Natural killer cell (primary cell): Measurements from ENCODE around the gene DNAH2. TPM values are rescaled to one million over a fixed set of nuclear protein-coding genes. Genes with fewer than 3 reads are reported as not detected.

ENCODE experiments used
- ATAC-seq, 3 donors: fragments of 150-1000 bp in 2 of 3; fragments of 200-7000 bp in 1 of 3; cut with Tn5 transposase; 1 replicate in 1 of 3; 2 replicates in 2 of 3; pipeline ENCODE4 v1.10.0; 2021; ENCODE audit warnings: mild to moderate bottlenecking in 2 of 3, moderate library complexity in 2 of 3
- DNase-seq, 2 donors: peaks; one replicate each; pipeline versions ENCODE4 v3.0.0 to v3.0.0-alpha.2; 2013 to 2021; ENCODE audit warnings: mixed read lengths in 1 of 2
- H3K27ac ChIP-seq: one replicate; pipeline ENCODE4 v1.5.1; 2013; ENCODE audit warnings: mild to moderate bottlenecking, low read length
- H3K27me3 ChIP-seq: one replicate; pipeline ENCODE4 v1.6.1; 2013; ENCODE audit warnings: low read length; ENCODE audit not compliant: control insufficient read depth, insufficient read depth
- H3K36me3 ChIP-seq: one replicate; pipeline ENCODE4 v1.6.1; 2013; ENCODE audit warnings: low read length; ENCODE audit not compliant: control insufficient read depth, insufficient read depth
- H3K4me1 ChIP-seq: one replicate; pipeline ENCODE4 v1.6.1; 2013; ENCODE audit warnings: low read length; ENCODE audit not compliant: control insufficient read depth, insufficient read depth
- H3K4me3 ChIP-seq: one replicate; pipeline ENCODE4 v1.5.1; 2013; ENCODE audit warnings: low read length
- H3K9me3 ChIP-seq: one replicate; pipeline ENCODE4 v1.6.1; 2013; ENCODE audit warnings: low read length; ENCODE audit not compliant: control insufficient read depth, insufficient read depth
- H3K27ac Mint-ChIP-seq, 2 donors: one replicate each; pipeline ENCODE4 v1.8.0; 2022; ENCODE audit warnings: mild to moderate bottlenecking in 2 of 2, mixed read lengths in 2 of 2, moderate library complexity in 1 of 2
- H3K27me3 Mint-ChIP-seq, 2 donors: one replicate each; pipeline ENCODE4 v1.8.0; 2022; ENCODE audit warnings: low read depth in 2 of 2, mixed read lengths in 2 of 2
- H3K36me3 Mint-ChIP-seq: one replicate; pipeline ENCODE4 v1.8.0; 2022; ENCODE audit warnings: mixed read lengths
- H3K4me1 Mint-ChIP-seq, 2 donors: one replicate each; pipeline ENCODE4 v1.8.0; 2022; ENCODE audit warnings: mixed read lengths in 2 of 2
- H3K4me3 Mint-ChIP-seq: one replicate; pipeline ENCODE4 v1.8.0; 2022; ENCODE audit warnings: mild to moderate bottlenecking, moderate library complexity, mixed read lengths
- H3K9me3 Mint-ChIP-seq, 2 donors: one replicate each; pipeline ENCODE4 v1.8.0; 2022; ENCODE audit warnings: mixed read lengths in 2 of 2
- WGBS: methylation state at CpG from one replicate; pipeline ENCODE4 v1.1.7; 2013; ENCODE audit warnings: missing lambda C conversion rate; ENCODE audit not compliant: insufficient coverage; 5-methylcytosine and 5-hydroxymethylcytosine counted together
- intact Hi-C: fragments of 100-400 bp; cut with micrococcal nuclease; formaldehyde crosslinking; loops from one replicate; pipeline ENCODE4 v1.14.2; 2022
- total RNA-seq, 4 donors: library from RNA; stranded (reverse); fragments of 120-200 nt in 1 of 4; gene quantifications; one replicate each; pipeline versions ENCODE4 v1.2.3 to v1.2.4, GENCODE V29; 2013 to 2022
- TF ChIP-seq, protein P1 (sequence below): fragments of 200-600 bp; IDR thresholded peaks from one replicate; pipeline ENCODE4 v1.8.0; 2022; ENCODE audit warnings: antibody characterized with exemption

The DNAH2 gene
- total RNA-seq, 3 donors from 2014 or later (not counting 1 experiment from before 2014, with no cell fraction given): 0.05 to 0.07 TPM; not detected in 1

DNA sequence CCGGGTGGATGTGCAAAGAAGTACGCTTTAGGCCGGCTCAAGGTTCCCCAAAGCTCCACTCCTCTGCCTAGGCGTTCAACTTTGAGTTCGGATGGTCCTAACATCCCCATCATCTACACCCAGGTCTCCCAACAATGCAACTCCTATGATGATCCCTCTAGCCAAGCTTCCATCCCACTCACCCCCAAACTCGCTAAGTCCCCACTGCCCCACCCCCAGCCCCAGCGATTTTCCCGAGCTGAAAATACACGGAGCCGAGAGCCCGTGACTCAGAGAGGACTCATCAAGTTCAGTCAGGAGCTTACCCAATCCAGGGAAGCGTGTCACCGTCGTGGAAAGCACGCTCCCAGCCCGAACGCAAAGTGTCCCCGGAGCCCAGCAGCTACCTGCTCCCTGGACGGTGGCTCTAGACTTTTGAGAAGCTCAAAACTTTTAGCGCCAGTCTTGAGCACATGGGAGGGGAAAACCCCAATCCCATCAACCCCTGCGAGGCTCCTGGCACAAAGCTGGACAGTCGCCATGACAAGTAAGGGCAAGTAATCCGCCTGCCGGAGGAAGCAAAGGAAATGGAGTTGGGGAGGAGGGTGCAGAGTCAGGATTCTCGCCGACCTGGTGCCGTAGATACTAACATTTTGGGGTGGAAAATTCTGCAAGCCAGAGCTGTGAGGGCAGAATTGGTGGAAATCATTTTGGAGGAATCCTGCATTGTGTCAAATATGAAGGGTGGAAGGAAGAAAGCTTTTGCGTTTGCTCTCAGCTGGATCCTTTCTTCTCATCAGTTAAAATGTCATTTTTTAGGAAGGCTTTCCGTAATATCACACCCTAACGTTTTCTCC is 30.3 kb upstream of the DNAH2 start, which contains the start of gene TP53:
Gene TP53, minus strand, starts transcription at position 419 of the 836 bp plus-strand sequence. CDS start 10,896 bp downstream, outside the sequence.
- Histone ChIP-seq H3K4me3 (peak within 1 kb of the TSS; percentile 87), H3K4me1 (peaks cover 26% of the 10 kb centered on the region), H3K36me3 (no peaks in the 10 kb centered on the region), H3K27ac (peak within 1 kb of the TSS; percentile 92), H3K27me3 (no peaks in the 10 kb centered on the region), H3K9me3 (no peaks in the 10 kb centered on the region)
- Mint-ChIP-seq H3K27me3 (no peaks in the 10 kb centered on the region), H3K9me3 (no peaks in the 10 kb centered on the region), H3K4me1 (peaks cover 34 to 37% of the 10 kb centered on the region in 2 donors), H3K27ac (peak within 1 kb of the TSS; percentile 96 to 100), H3K36me3 (no peaks in the 10 kb centered on the region), H3K4me3 (peak within 1 kb of the TSS; percentile 92)
- peak; percentile 85 to 96 for DNase-seq
- WGBS: under 1% methylated on average over 28 of the region's 30 CpGs
- intact Hi-C loops: loop anchor here (2.0 to 10.0 kb wide), 10 partner anchors 72 to 672 kb away; partner anchors contain the start of genes ACADVL, CYB5D1, DLG4 and FXR2
- TF ChIP-seq, protein P1, sequence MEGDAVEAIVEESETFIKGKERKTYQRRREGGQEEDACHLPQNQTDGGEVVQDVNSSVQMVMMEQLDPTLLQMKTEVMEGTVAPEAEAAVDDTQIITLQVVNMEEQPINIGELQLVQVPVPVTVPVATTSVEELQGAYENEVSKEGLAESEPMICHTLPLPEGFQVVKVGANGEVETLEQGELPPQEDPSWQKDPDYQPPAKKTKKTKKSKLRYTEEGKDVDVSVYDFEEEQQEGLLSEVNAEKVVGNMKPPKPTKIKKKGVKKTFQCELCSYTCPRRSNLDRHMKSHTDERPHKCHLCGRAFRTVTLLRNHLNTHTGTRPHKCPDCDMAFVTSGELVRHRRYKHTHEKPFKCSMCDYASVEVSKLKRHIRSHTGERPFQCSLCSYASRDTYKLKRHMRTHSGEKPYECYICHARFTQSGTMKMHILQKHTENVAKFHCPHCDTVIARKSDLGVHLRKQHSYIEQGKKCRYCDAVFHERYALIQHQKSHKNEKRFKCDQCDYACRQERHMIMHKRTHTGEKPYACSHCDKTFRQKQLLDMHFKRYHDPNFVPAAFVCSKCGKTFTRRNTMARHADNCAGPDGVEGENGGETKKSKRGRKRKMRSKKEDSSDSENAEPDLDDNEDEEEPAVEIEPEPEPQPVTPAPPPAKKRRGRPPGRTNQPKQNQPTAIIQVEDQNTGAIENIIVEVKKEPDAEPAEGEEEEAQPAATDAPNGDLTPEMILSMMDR: no peak
- peak; percentile 54 to 75 (median 56) for ATAC-seq

DNA sequence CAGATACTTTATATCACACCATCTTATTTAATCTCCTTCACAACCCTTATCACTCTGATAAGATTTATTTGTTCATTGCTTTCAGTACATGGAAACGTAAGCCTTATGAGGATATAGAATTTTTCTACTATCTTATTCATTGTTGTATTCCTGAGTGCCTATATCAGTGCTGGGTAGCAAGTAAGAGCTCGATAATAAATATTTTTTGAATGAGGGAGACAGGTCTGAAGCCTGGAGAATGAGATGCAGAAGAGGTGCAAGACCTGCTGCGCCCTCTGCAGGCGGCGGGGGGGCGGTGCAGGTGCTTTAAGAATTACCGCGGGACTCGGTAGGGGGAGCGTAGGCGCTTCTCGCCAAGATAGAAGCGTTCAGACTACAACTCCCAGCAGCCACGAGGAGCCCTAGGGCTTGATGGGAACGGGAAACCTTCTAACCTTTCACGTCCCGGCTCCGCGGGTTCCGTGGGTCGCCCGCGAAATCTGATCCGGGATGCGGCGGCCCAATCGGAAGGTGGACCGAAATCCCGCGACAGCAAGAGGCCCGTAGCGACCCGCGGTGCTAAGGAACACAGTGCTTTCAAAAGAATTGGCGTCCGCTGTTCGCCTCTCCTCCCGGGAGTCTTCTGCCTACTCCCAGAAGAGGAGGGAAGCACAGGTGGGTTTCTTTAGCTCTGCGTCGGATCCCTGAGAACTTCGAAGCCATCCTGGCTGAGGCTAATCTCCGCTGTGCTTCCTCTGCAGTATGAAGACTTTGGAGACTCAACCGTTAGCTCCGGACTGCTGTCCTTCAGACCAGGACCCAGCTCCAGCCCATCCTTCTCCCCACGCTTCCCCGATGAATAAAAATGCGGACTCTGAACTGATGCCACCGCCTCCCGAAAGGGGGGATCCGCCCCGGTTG is 29.4 kb upstream of the DNAH2 start, which contains the start of gene WRAP53:
Gene WRAP53, plus strand, starts transcription at position 570 of the 900 bp plus-strand sequence. Its CDS starts 172 bp downstream, at position 742.
- TF ChIP-seq, protein P1: peak; percentile 99
- ATAC-seq (peak; percentile 72 to 92 (median 78)), DNase-seq (peak; percentile 96 to 97)
- H3K36me3 ChIP-seq: no peaks in the 10 kb centered on the region
- WGBS: under 1% methylated on average over 50 of the region's 51 CpGs
- Mint-ChIP-seq H3K4me3 (peak within 1 kb of the TSS; percentile 92), H3K27me3 (no peaks in the 10 kb centered on the region), H3K27ac (peak within 1 kb of the TSS; percentile 96 to 100), H3K4me1 (peaks cover 34 to 37% of the 10 kb centered on the region in 2 donors), H3K36me3 (peaks cover 4% of the 10 kb centered on the region), H3K9me3 (no peaks in the 10 kb centered on the region)
- intact Hi-C loops: loop anchor here (2.0 to 10.0 kb wide), 10 partner anchors 73 to 673 kb away; partner anchors contain the start of genes ACADVL, CYB5D1, DLG4 and FXR2
- H3K27ac ChIP-seq: peak within 1 kb of the TSS; percentile 92
- H3K9me3 ChIP-seq: no peaks in the 10 kb centered on the region
- no peaks in the 10 kb centered on the region for H3K27me3 ChIP-seq
- peak within 1 kb of the TSS; percentile 87 for H3K4me3 ChIP-seq
- H3K4me1 ChIP-seq: peaks cover 26% of the 10 kb centered on the region

DNA sequence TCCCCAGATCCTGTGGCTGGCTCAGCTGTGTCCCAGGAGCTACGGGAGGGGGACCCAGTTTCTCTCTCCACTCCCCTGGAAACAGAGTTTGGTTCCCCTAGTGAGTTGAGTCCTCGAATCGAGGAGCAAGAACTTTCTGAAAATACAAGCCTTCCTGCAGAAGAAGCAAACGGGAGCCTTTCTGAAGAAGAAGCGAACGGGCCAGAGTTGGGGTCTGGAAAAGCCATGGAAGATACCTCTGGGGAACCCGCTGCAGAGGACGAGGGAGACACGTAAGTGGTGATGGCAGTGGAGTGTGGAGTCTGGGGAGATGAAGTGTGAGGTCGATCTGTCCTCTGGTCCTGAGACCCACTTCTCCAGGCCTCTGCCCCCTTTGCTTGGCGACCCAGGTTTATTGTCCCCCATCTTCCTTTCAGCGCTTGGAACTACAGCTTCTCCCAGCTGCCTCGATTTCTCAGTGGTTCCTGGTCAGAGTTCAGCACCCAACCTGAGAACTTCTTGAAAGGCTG is 28.7 kb upstream of the DNAH2 start:
- H3K36me3 ChIP-seq: no peaks in the 10 kb centered on the region
- intact Hi-C loops: loop anchor here (5.0 to 10.0 kb wide), 7 partner anchors 153 to 674 kb away; partner anchors contain the start of genes ACADVL, CYB5D1, DLG4 and KCTD11
- no peaks in the 10 kb centered on the region for H3K27me3 Mint-ChIP-seq
- H3K9me3 Mint-ChIP-seq: no peaks in the 10 kb centered on the region
- 28% methylated on average over 13 of the region's 13 CpGs for WGBS
- peaks cover 7% of the 10 kb centered on the region for H3K36me3 Mint-ChIP-seq
- TF ChIP-seq, protein P1: no peak
- H3K27ac ChIP-seq: no peak overlapping the region
- H3K4me3 ChIP-seq: peak overlapping the region; percentile 87
- ATAC-seq: no peak
- H3K4me3 Mint-ChIP-seq: peak overlapping the region; percentile 92
- H3K4me1 ChIP-seq: peaks cover 24% of the 10 kb centered on the region
- no peaks in the 10 kb centered on the region for H3K9me3 ChIP-seq
- H3K27ac Mint-ChIP-seq: peak overlapping the region; percentile 96 to 100
- peaks cover 34 to 37% of the 10 kb centered on the region in 2 donors for H3K4me1 Mint-ChIP-seq
- no peak for DNase-seq
- H3K27me3 ChIP-seq: no peaks in the 10 kb centered on the region
